ENCODE results near the gene ITGA2B. TPM values are rescaled to one million over a fixed set of nuclear protein-coding genes. Genes with fewer than 3 reads are reported as not detected.
"Not testable (repeated sequence)": the region's sequence is repeated elsewhere in the genome, so short reads cannot be mapped to it uniquely, and the experiment has no call there.

The ITGA2B gene
- total RNA-seq, 2 donors from 2014 or later: 1.8 to 6.8 TPM

GRCh38 chr17:44369414-44370023 lies 19.9 kb downstream of the ITGA2B start:
- H3K4me3 Mint-ChIP-seq: peak overlapping the region; percentile 78
- H3K4me1 Mint-ChIP-seq (ENCODE audit: low read depth in 2 of 2); H3K27ac Mint-ChIP-seq; H3K9me3 Mint-ChIP-seq; H3K36me3 Mint-ChIP-seq; DNase-seq (ENCODE audit: low spot score); ATAC-seq: not testable (repeated sequence)
- H3K27me3 Mint-ChIP-seq: peaks cover 24 to 25% of the 10 kb centered on the region in 2 donors

- H3K9me3 Mint-ChIP-seq; DNase-seq (ENCODE audit: low spot score): not testable (repeated sequence)
- peaks cover 24 to 25% of the 10 kb centered on the region in 2 donors for H3K27me3 Mint-ChIP-seq
Observed at GRCh38 chr17:44368391-44369243, 20.8 kb downstream of the ITGA2B start.

GRCh38 chr17:44367231-44367979 lies 22.0 kb downstream of the ITGA2B start:
- H3K4me1 Mint-ChIP-seq (ENCODE audit: low read depth in 2 of 2): peaks cover 0 to 2% of the 10 kb centered on the region in 2 donors

More at GRCh38 chr17:44368391-44369243, 20.8 kb downstream of the ITGA2B start:
- not testable (repeated sequence) for H3K4me1 Mint-ChIP-seq (ENCODE audit: low read depth in 2 of 2); H3K36me3 Mint-ChIP-seq; H3K4me3 Mint-ChIP-seq; H3K27ac Mint-ChIP-seq; ATAC-seq

DNA sequence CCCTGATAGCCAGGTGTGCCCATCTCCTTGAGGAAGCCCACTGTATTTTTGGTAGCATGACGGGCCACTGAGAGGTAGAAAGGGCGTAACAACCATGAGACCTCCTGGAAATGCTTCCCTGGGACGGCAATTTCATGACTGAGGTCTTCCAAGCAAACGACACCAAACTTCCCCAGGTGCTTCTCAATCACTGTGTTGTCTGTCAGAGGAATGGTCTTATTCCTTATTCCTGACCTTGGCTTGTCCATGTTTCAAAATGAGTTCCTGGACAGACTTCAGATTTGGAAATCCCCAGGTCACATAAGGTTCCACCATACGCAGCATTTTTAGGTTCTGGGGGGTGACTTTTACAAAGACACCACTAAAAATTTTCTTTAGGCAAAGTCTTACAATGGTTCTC lies 24.4 kb downstream of the ITGA2B start:
- H3K27me3 Mint-ChIP-seq: peaks cover 29 to 36% of the 10 kb centered on the region in 2 donors
- not testable (repeated sequence) for H3K27ac Mint-ChIP-seq; H3K36me3 Mint-ChIP-seq; ATAC-seq; H3K9me3 Mint-ChIP-seq; H3K4me1 Mint-ChIP-seq (ENCODE audit: low read depth in 2 of 2)
- peak overlapping the region; percentile 31 for H3K4me3 Mint-ChIP-seq
- DNase-seq (ENCODE audit: low spot score): peak; percentile 8

More at GRCh38 chr17:44367231-44367979, 22.0 kb downstream of the ITGA2B start:
- Mint-ChIP-seq H3K27ac (no peak overlapping the region), H3K4me3 (no peak overlapping the region), H3K9me3 (no peaks in the 10 kb centered on the region), H3K27me3 (peaks cover 24 to 25% of the 10 kb centered on the region in 2 donors), H3K36me3 (no peaks in the 10 kb centered on the region)
- ATAC-seq (no peak), DNase-seq (ENCODE audit: low spot score) (peak; percentile 20)

DNA sequence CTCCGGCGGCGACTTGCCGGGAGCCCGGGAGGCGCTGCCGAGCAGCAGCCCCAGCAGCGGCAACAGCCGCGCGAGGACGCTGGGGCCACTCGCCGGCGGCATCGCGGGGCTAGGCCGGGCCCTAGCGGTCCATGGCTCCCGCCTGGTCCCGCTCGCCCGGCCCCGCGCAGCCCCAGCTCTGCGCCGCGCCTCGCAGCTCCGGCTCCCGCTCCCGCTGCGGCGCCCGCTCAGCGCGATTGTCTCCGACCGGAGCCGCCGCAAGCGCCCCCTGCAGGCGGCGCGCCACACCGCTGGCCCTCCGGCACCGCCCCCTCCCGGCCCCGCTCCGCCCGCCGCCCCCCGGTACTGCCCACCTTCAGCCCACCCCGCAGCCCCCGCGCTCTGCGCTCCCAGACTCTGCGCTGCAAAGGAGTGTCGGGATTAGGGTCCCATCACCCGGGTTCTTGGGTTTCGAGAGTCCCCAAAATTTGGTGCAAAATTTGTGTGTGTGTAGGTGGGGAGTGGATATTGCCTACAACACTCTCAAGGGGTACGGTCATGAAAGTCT lies 25.8 kb downstream of the ITGA2B start, which contains the start of gene FAM171A2:
TSS of gene FAM171A2 (minus strand) at position 241 of the 547 bp plus-strand sequence. CDS start at position 102, 139 bp downstream.
- peaks cover 27 to 36% of the 10 kb centered on the region in 2 donors for H3K27me3 Mint-ChIP-seq

DNA sequence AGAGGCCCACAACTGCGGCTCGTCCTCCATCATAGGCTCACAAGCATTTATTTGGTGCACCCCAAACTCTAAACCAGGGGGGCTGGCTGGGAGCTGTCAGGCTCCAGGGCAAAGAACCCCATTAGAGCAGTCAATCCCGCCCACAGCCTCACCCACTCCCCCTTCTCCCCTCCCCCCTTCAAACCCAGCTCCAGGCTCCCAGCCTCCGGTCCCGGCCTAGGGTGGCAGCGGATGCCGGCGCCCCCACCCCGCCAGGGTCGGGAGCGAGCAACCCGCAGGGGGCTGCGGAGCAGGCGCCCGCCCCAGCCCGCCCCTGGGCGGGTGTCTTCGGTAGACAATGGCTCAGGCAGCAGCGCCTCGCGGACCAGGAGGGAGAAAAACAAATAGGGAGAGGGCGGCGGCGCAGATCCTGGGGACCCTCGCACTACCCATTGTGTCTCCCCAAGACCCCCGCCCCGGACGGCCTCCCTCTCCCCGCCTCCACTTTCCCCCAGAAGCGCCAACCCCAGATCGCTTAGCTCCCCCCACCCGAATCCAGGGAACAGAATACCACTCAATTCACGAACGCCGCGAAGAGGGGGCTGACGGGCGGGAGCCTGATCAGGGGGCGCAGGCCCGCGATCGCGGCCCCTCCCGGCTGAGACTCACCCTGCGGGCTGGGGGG lies 26.4 kb downstream of the ITGA2B start:
- Mint-ChIP-seq H3K27ac (no peak overlapping the region), H3K4me1 (ENCODE audit: low read depth in 2 of 2) (no peaks in the 10 kb centered on the region), H3K9me3 (no peaks in the 10 kb centered on the region), H3K27me3 (peaks cover 27 to 36% of the 10 kb centered on the region in 2 donors), H3K36me3 (no peaks in the 10 kb centered on the region), H3K4me3 (peak overlapping the region; percentile 53)
- ATAC-seq (peak; percentile 12 to 46), DNase-seq (ENCODE audit: low spot score) (peak; percentile 59)

More for the DNA sequence above, 25.8 kb downstream of the ITGA2B start, which contains the start of gene FAM171A2:
- H3K36me3 Mint-ChIP-seq: no peaks in the 10 kb centered on the region
- peak within 1 kb of the TSS; percentile 54 for H3K4me3 Mint-ChIP-seq
- no peaks in the 10 kb centered on the region for H3K4me1 Mint-ChIP-seq (ENCODE audit: low read depth in 2 of 2)
- peak; percentile 90 to 93 for ATAC-seq
- DNase-seq (ENCODE audit: low spot score): peak; percentile 70
- no peaks in the 10 kb centered on the region for H3K9me3 Mint-ChIP-seq
- H3K27ac Mint-ChIP-seq: no peak within 1 kb of the TSS

DNA sequence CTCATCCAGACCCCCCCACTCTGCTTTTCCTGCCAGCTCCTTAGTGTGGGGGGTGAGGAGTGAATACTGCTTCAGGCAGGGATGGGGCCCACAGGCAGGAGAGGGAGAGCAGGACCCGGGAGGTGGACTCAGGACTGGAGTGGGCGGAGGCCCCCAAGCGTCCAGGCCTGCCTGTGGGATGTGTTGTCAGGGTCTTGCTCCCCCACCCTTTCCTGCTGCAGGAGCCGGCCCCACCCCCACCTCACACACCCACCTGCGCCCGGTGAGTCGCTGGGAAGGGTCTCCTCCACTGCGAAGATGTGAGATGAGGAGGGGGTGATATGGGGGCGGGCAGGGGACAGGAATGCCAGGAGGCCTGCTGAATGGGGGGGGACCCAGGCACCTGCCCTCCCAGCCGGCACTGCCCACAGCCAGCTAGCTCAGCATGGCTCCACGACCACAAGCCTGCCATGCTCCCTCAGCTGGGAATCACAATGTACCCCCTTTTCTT lies 26.9 kb downstream of the ITGA2B start:
- Mint-ChIP-seq H3K27ac (no peak overlapping the region), H3K27me3 (peaks cover 23 to 35% of the 10 kb centered on the region in 2 donors), H3K4me1 (ENCODE audit: low read depth in 2 of 2) (no peaks in the 10 kb centered on the region), H3K4me3 (peak overlapping the region; percentile 53), H3K9me3 (no peaks in the 10 kb centered on the region), H3K36me3 (no peaks in the 10 kb centered on the region)
- no peak for ATAC-seq
- peak; percentile 55 for DNase-seq (ENCODE audit: low spot score)

DNA sequence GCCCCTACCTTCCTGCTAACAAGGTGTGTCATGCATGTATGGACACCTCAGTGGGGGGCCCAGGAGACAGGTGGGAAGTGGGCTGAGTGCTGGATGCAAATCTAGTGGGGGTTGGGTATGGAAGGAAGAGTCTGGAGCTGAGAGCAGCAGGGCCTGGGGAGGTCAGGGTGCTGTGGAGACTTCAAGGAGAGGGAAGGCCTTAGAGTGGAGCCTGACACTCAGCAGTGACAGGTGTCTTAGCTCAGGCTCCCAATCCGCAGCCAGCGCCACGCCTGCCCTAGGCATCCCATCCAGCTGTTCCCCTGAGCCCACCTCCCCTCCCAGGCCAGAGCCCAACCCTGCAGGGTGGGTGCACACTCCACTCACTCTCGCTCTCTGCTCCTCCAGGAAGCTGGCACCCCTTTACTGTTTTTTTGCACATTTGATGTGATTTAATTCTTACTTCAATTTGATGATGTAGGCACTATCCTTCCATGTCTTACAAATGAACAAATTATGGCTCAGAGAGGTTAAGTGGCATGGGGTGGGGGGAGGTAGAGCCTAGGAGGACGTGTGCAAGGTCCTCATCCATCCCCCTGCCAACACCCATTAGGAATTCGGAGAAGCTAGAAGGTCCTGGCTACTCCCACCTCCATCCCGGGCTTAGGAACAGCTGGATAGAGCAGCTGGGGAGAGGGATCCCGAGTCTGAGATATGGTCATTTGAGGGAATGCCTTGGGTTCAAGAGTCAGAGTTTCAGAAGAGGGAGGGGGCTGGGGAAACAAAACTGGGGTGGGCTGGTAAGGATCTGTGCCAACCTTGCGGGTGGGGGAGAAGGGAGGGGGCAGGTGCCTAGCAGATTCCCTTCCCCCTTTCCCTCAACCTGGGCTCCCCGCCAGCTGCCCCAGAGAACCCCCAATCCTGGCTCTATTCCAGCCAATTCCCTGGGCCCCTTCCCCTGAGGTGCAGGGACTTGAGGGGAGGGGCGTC lies 27.9 kb downstream of the ITGA2B start:
- Mint-ChIP-seq H3K27ac (no peak overlapping the region), H3K4me1 (ENCODE audit: low read depth in 2 of 2) (no peaks in the 10 kb centered on the region), H3K9me3 (no peaks in the 10 kb centered on the region), H3K36me3 (no peaks in the 10 kb centered on the region), H3K4me3 (no peak overlapping the region), H3K27me3 (peaks cover 18 to 26% of the 10 kb centered on the region in 2 donors)
- DNase-seq (ENCODE audit: low spot score) (peak; percentile 38), ATAC-seq (no peak)

DNA sequence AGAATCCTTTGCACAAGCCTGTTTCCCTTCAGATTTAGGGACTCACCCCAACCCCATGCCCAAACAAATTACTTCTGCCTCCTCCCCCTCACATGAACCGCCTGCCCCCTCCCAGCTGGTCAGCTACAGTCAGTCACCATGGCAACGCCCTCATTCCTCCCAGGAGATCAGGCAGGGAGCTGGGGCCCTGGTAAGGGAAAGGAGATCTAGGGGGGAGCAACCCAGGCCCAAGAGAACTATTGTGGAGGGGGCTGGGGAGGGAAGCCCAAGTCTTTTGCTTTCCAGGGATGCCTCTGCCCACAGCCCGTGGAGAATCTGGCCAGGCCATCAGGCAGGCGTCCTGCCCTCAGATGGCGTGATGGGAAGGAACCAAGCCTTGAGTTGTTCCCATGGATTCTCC lies 28.6 kb downstream of the ITGA2B start:
- H3K4me3 Mint-ChIP-seq: no peak overlapping the region
- peaks cover 14 to 18% of the 10 kb centered on the region in 2 donors for H3K27me3 Mint-ChIP-seq
- no peaks in the 10 kb centered on the region for H3K9me3 Mint-ChIP-seq
- H3K36me3 Mint-ChIP-seq: no peaks in the 10 kb centered on the region
- ATAC-seq (no peak), DNase-seq (ENCODE audit: low spot score) (peak; percentile 49)
- no peak overlapping the region for H3K27ac Mint-ChIP-seq
- no peaks in the 10 kb centered on the region for H3K4me1 Mint-ChIP-seq (ENCODE audit: low read depth in 2 of 2)

GRCh38 chr17:44360144-44360533 lies 29.3 kb downstream of the ITGA2B start:
- Mint-ChIP-seq H3K27ac (no peak overlapping the region), H3K4me1 (ENCODE audit: low read depth in 2 of 2) (no peaks in the 10 kb centered on the region), H3K36me3 (no peaks in the 10 kb centered on the region), H3K4me3 (no peak overlapping the region), H3K27me3 (peaks cover 10 to 15% of the 10 kb centered on the region in 2 donors), H3K9me3 (no peaks in the 10 kb centered on the region)
- ATAC-seq (no peak), DNase-seq (ENCODE audit: low spot score) (peak; percentile 16)

- Mint-ChIP-seq H3K4me1 (ENCODE audit: low read depth in 2 of 2) (no peaks in the 10 kb centered on the region), H3K9me3 (no peaks in the 10 kb centered on the region), H3K36me3 (no peaks in the 10 kb centered on the region), H3K4me3 (no peak overlapping the region), H3K27ac (no peak overlapping the region), H3K27me3 (peaks cover 8 to 11% of the 10 kb centered on the region in 2 donors)
- ATAC-seq (no peak), DNase-seq (ENCODE audit: low spot score) (peak; percentile 55)
Observed at GRCh38 chr17:44359458-44360143, 29.8 kb downstream of the ITGA2B start.

All from natural killer cell treated with Interleukin-12 subunit alpha and Interleukin-12 subunit beta and Interleukin-15 and Interleukin-18, amount 100 ng/mL, for 72 hours (primary cell).